Measurements from ENCODE around the gene USP13. TPM values are rescaled to one million over a fixed set of nuclear protein-coding genes. Genes with fewer than 3 reads are reported as not detected.

Gene USP13
- total RNA-seq, 1 experiment from 2014 or later: 22.7 TPM

GRCh38 chr3:179825527-179826246, 172.8 kb downstream of the USP13 start:
- H3K4me1 ChIP-seq (ENCODE audit: control insufficient read depth in 1 of 2, insufficient read depth in 2 of 2, low read length in 2 of 2): no peaks in the 10 kb centered on the region
- H3K27ac ChIP-seq (ENCODE audit: low read depth, low read length): no peak overlapping the region
- peaks cover 17% of the 10 kb centered on the region for H3K27me3 ChIP-seq (ENCODE audit: insufficient read depth, low read length)
- H3K9me2 ChIP-seq (ENCODE audit: insufficient read depth): no peaks in the 10 kb centered on the region
- ATAC-seq (no peak), DNase-seq (ENCODE audit: low read depth, low spot score) (no peak)
- no peaks in the 10 kb centered on the region for H4K20me1 ChIP-seq (ENCODE audit: insufficient read depth)
- H3K4me3 ChIP-seq (replicated peaks in 1 of 2; ENCODE audit: low read depth in 1 of 2, low read length in 2 of 2): no peak overlapping the region
- H3K36me3 ChIP-seq (ENCODE audit: control insufficient read depth in 1 of 2, insufficient read depth in 2 of 2, low read length in 2 of 2): no peaks in the 10 kb centered on the region
- CTCF ChIA-PET: no interaction called here
- H2AFZ ChIP-seq (ENCODE audit: low read depth, low read length, poor library complexity, severe bottlenecking): no peak overlapping the region
- BruUV-seq (replicated peaks): no TSS peak
- intact Hi-C loops (cut with micrococcal nuclease): no loop called here
- no peaks in the 10 kb centered on the region for H3K79me2 ChIP-seq (ENCODE audit: insufficient read depth, low read length)
- H3K9me3 ChIP-seq (ENCODE audit: control insufficient read depth in 1 of 2, insufficient read depth in 1 of 2, low read depth in 1 of 2, low read length in 2 of 2): no peaks in the 10 kb centered on the region
- H3K9ac ChIP-seq (ENCODE audit: low read length): no peak overlapping the region
- TF ChIP-seq SP1 (IDR thresholded peaks at IDR 0.05; ENCODE audit: low read depth) (no peak), CTCF (IDR thresholded peaks at IDR 0.05 in 2 of 3, conservative IDR thresholded peaks at IDR 0.05 in 1 of 3; ENCODE audit: borderline replicate concordance in 1 of 3, insufficient read depth in 1 of 3, low read depth in 2 of 3, low read length in 2 of 3) (no peak), EGR1 (IDR thresholded peaks at IDR 0.05; ENCODE audit: low read depth) (no peak), FOSL1 (IDR thresholded peaks at IDR 0.05; ENCODE audit: low read depth) (no peak), ZBTB33 (IDR thresholded peaks at IDR 0.05; ENCODE audit: extremely low read depth, insufficient replicate concordance, low read length) (no peak), JUND (IDR thresholded peaks at IDR 0.05) (no peak), ELF1 (IDR thresholded peaks at IDR 0.05; ENCODE audit: borderline replicate concordance, low read depth) (no peak), EZH2phosphoT487 (IDR thresholded peaks at IDR 0.05; ENCODE audit: borderline replicate concordance) (no peak), MAX (IDR thresholded peaks at IDR 0.05) (no peak), REST (IDR thresholded peaks at IDR 0.05; ENCODE audit: low read depth) (no peak), POLR2A (IDR thresholded peaks at IDR 0.05; ENCODE audit: borderline replicate concordance, extremely low read depth, insufficient read depth, insufficient read length) (no peak), SRF (IDR thresholded peaks at IDR 0.05; ENCODE audit: low read depth) (no peak), RAD21 (IDR thresholded peaks at IDR 0.05; ENCODE audit: low read depth) (no peak), CBX3 (IDR thresholded peaks at IDR 0.05; ENCODE audit: low read depth) (no peak), POLR2AphosphoS5 (IDR thresholded peaks at IDR 0.05; ENCODE audit: low read depth, low read length) (no peak), YY1 (IDR thresholded peaks at IDR 0.05; ENCODE audit: extremely low read depth, insufficient replicate concordance, low read depth, low read length) (no peak), CEBPB (IDR thresholded peaks at IDR 0.05; ENCODE audit: low read depth) (no peak), TCF7L2 (IDR thresholded peaks at IDR 0.05; ENCODE audit: borderline replicate concordance, extremely low read depth, insufficient read depth, insufficient read length) (no peak)
- H3K4me2 ChIP-seq (ENCODE audit: low read length): no peak overlapping the region
- RAD21 ChIA-PET (ENCODE audit: low non-redundant PET in 1 of 2, low total read pairs in 2 of 2, uncharacterized antibody in 2 of 2, unreplicated experiment in 2 of 2): no interaction called here
- POLR2A ChIA-PET: no interaction called here

Measured in HCT116 (cell line).